ENCODE data around the gene GNAO1.
A peak's percentile ranks its signal among the peaks of the same experiment; 100 is the strongest.

GNAO1 gene

GRCh38 chr16:56191156-56191815, at the start of gene GNAO1 (continued):
- TF ChIP-seq ZBTB10 (tag by site-specific recombination; IDR thresholded peaks at IDR 0.05) (no peak), ZNF596 (tag by site-specific recombination; IDR thresholded peaks at IDR 0.05) (peak; percentile 52; the same call in 1 of the 2 replicates), ZNF692 (tag by site-specific recombination; IDR thresholded peaks at IDR 0.05) (peak; percentile 79), ZNF391 (tag by site-specific recombination; IDR thresholded peaks at IDR 0.05; ENCODE audit: borderline replicate concordance, low read depth) (0 out of 2 replicates have a peak, but pooled peaks have one; percentile 19), KLF1 (tag by site-specific recombination; IDR thresholded peaks at IDR 0.05) (peak; percentile 67), ZNF341 (tag by site-specific recombination; IDR thresholded peaks at IDR 0.05; ENCODE audit: low read depth) (peak; percentile 61), ZNF830 (tag by site-specific recombination; IDR thresholded peaks at IDR 0.05; ENCODE audit: low read depth) (no peak), ZNF660 (tag by site-specific recombination; IDR thresholded peaks at IDR 0.05) (peak; percentile 48; the same call in 1 of the 2 replicates), ZIC2 (tag by site-specific recombination; IDR thresholded peaks at IDR 0.05) (peak; percentile 36; the same call in 1 of the 2 replicates)
- TF ChIP-seq, protein P1, sequence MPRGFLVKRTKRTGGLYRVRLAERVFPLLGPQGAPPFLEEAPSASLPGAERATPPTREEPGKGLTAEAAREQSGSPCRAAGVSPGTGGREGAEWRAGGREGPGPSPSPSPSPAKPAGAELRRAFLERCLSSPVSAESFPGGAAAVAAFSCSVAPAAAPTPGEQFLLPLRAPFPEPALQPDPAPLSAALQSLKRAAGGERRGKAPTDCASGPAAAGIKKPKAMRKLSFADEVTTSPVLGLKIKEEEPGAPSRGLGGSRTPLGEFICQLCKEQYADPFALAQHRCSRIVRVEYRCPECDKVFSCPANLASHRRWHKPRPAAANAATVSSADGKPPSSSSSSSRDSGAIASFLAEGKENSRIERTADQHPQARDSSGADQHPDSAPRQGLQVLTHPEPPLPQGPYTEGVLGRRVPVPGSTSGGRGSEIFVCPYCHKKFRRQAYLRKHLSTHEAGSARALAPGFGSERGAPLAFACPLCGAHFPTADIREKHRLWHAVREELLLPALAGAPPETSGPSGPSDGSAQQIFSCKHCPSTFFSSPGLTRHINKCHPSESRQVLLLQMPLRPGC (tag by site-specific recombination; IDR thresholded peaks at IDR 0.05): no peak
- TF ChIP-seq, protein P2, sequence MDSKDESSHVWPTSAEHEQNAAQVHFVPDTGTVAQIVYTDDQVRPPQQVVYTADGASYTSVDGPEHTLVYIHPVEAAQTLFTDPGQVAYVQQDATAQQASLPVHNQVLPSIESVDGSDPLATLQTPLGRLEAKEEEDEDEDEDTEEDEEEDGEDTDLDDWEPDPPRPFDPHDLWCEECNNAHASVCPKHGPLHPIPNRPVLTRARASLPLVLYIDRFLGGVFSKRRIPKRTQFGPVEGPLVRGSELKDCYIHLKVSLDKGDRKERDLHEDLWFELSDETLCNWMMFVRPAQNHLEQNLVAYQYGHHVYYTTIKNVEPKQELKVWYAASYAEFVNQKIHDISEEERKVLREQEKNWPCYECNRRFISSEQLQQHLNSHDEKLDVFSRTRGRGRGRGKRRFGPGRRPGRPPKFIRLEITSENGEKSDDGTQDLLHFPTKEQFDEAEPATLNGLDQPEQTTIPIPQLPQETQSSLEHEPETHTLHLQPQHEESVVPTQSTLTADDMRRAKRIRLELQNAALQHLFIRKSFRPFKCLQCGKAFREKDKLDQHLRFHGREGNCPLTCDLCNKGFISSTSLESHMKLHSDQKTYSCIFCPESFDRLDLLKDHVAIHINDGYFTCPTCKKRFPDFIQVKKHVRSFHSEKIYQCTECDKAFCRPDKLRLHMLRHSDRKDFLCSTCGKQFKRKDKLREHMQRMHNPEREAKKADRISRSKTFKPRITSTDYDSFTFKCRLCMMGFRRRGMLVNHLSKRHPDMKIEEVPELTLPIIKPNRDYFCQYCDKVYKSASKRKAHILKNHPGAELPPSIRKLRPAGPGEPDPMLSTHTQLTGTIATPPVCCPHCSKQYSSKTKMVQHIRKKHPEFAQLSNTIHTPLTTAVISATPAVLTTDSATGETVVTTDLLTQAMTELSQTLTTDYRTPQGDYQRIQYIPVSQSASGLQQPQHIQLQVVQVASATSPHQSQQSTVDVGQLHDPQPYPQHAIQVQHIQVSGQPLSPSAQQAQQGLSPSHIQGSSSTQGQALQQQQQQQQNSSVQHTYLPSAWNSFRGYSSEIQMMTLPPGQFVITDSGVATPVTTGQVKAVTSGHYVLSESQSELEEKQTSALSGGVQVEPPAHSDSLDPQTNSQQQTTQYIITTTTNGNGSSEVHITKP (tag by site-specific recombination; IDR thresholded peaks at IDR 0.05): peak; percentile 37; the same call in 1 of the 2 replicates

- Histone ChIP-seq H3K36me3 (ENCODE audit: control insufficient read depth in 2 of 2, insufficient read depth in 1 of 2, low read length in 2 of 2) (no peaks in the 10 kb centered on the region), H3K9me3 (ENCODE audit: control insufficient read depth, insufficient read depth, low read depth, low read length) (no peaks in the 10 kb centered on the region), H3K4me3 (ENCODE audit: low read depth, low read length) (no peak overlapping the region), H3K4me1 (ENCODE audit: control insufficient read depth, insufficient read depth, low read length) (no peaks in the 10 kb centered on the region), H3K27ac (ENCODE audit: extremely low read depth, low read depth, low read length) (no peak overlapping the region)
- TF ChIP-seq ZFP69B (tag by site-specific recombination; IDR thresholded peaks at IDR 0.05): no peak
- no peak for TF ChIP-seq ZNF133 (tag by site-specific recombination; IDR thresholded peaks at IDR 0.05)
- TF ChIP-seq ZNF561 (tag by site-specific recombination; IDR thresholded peaks at IDR 0.05; ENCODE audit: borderline replicate concordance): no peak
- no peak for TF ChIP-seq ZNF776 (tag by site-specific recombination; IDR thresholded peaks at IDR 0.05; ENCODE audit: borderline replicate concordance)
- ChIA-PET CTCF (no interaction called here), POLR2A (no interaction called here)
Observed at GRCh38 chr16:56143666-56144065, 47.6 kb upstream of the GNAO1 start.

Measured in HEK293 (cell line).